SK-N-SH (cell line): ENCODE measurements around the gene ZIM2. TPM values are rescaled to one million over a fixed set of nuclear protein-coding genes. Genes with fewer than 3 reads are reported as not detected.

Experiments used
- CTCF ChIA-PET: fragments of 300-600, 350-600 bp; formaldehyde crosslinking; extraction: SDS; loops from one replicate; lab custom pipeline; 2021; lab: Yijun Ruan, JAX
- POLR2A ChIA-PET: fragments of 350-600 bp; sonication (Branson Sonifier 250); formaldehyde crosslinking; extraction: SDS; loops from one replicate; lab custom pipeline; 2020; ENCODE audit warnings: antibody characterized with exemption, inconsistent platforms; lab: Yijun Ruan, JAX
- DNase-seq: peaks from one replicate; pipeline ENCODE4 v3.0.0; 2012
- H2AFZ ChIP-seq: fragments of 200-600 bp; sonication (generic); 2 replicates; pipeline ENCODE4 v1.8.1; 2016; ENCODE audit warnings: antibody characterized with exemption, mild to moderate bottlenecking, low read depth
- H3F3A ChIP-seq: fragments of 200-600 bp; sonication (generic); replicated peaks from 2 replicates; pipeline ENCODE3; 2016; ENCODE audit warnings: antibody characterized with exemption, mild to moderate bottlenecking; ENCODE audit not compliant: insufficient read depth
- H3K27ac ChIP-seq, 2 experiments: fragments of 200-500 bp in 1 of 2; fragments of 200-600 bp in 1 of 2; sonication (Bioruptor generic) in 1 of 2; sonication (generic), shearing (Covaris generic) in 1 of 2; 2 replicates each; pipeline versions ENCODE4 v1.5.1 to v1.6.1; 2014 to 2016; ENCODE audit warnings: low read depth in 2 of 2, inconsistent platforms in 1 of 2, low read length in 1 of 2, mild to moderate bottlenecking in 1 of 2, mixed read lengths in 1 of 2
- H3K27me3 ChIP-seq: fragments of 200-600 bp; sonication (generic), shearing (Covaris generic); 2 replicates; pipeline ENCODE4 v1.6.1; 2016; ENCODE audit warnings: mixed run types; ENCODE audit not compliant: insufficient read depth
- H3K36me3 ChIP-seq, 2 experiments: fragments of 200-500 bp in 1 of 2; fragments of 200-600 bp in 1 of 2; sonication (Bioruptor generic) in 1 of 2; sonication (generic) in 1 of 2; replicated peaks in 1 of 2; 2 replicates each; pipeline versions ENCODE3 to v1.5.1; 2014 to 2016; ENCODE audit warnings: low read length in 1 of 2, mild to moderate bottlenecking in 1 of 2; ENCODE audit not compliant: insufficient read depth in 2 of 2, control insufficient read depth in 1 of 2
- H3K4me1 ChIP-seq, 2 experiments: fragments of 200-500 bp in 1 of 2; fragments of 200-600 bp in 1 of 2; sonication (Bioruptor generic) in 1 of 2; sonication (generic), shearing (Covaris generic) in 1 of 2; 2 replicates each; pipeline versions ENCODE4 v1.5.1 to v1.6.1; 2014 to 2016; ENCODE audit warnings: low read depth in 1 of 2, low read length in 1 of 2, mixed run types in 1 of 2; ENCODE audit not compliant: insufficient read depth in 2 of 2, control insufficient read depth in 1 of 2
- H3K4me2 ChIP-seq: fragments of 200-600 bp; sonication (generic), shearing (Covaris generic); 2 replicates; pipeline ENCODE4 v1.6.1; 2017; ENCODE audit warnings: mixed run types
- H3K4me3 ChIP-seq, 2 experiments: fragments of 200-500 bp in 1 of 2; fragments of 200-600 bp in 1 of 2; sonication (Bioruptor generic) in 1 of 2; sonication (generic), shearing (Covaris generic) in 1 of 2; 2 replicates each; pipeline versions ENCODE4 v1.5.1 to v1.8.1; 2014 to 2016; ENCODE audit warnings: low read depth in 2 of 2, inconsistent platforms in 1 of 2, low read length in 1 of 2, mild to moderate bottlenecking in 1 of 2, mixed read lengths in 1 of 2, moderate library complexity in 1 of 2
- H3K79me2 ChIP-seq: fragments of 200-600 bp; sonication (generic); 2 replicates; pipeline ENCODE4 v1.8.1; 2017; ENCODE audit warnings: mild to moderate bottlenecking; ENCODE audit not compliant: insufficient read depth
- H3K9ac ChIP-seq: fragments of 200-600 bp; sonication (generic); 2 replicates; pipeline ENCODE4 v1.6.1; 2017; ENCODE audit warnings: mixed run types
- H3K9me2 ChIP-seq: fragments of 200-600 bp; sonication (generic); 2 replicates; pipeline ENCODE4 v1.6.1; 2017; ENCODE audit warnings: mixed run types
- H3K9me3 ChIP-seq: fragments of 200-600 bp; sonication (generic); 2 replicates; pipeline ENCODE4 v1.6.1; 2017; ENCODE audit warnings: mixed run types, mild to moderate bottlenecking, moderate library complexity
- H4K20me1 ChIP-seq: fragments of 200-600 bp; sonication (generic); 2 replicates; pipeline ENCODE4 v1.6.1; 2017; ENCODE audit warnings: mild to moderate bottlenecking, mixed run types; ENCODE audit not compliant: insufficient read depth
- CHD2 ChIP-seq: fragments of 150-350 bp; IDR thresholded peaks from 2 replicates; pipeline ENCODE4 v1.6.1; 2018; ENCODE audit warnings: low read length; ENCODE audit not compliant: partially characterized antibody
- EZH2phosphoT487 ChIP-seq: fragments of 200-600 bp; sonication (generic); IDR thresholded peaks from 2 replicates; pipeline ENCODE4 v1.6.1; 2017; ENCODE audit warnings: low read depth, mixed run types, mild to moderate bottlenecking, antibody characterized with exemption, moderate library complexity, borderline replicate concordance
- RAD21 ChIP-seq: IDR thresholded peaks from 2 replicates; pipeline ENCODE4 v1.6.1; 2012; ENCODE audit warnings: mild to moderate bottlenecking, low read length
- RXRA ChIP-seq: IDR thresholded peaks from 2 replicates; pipeline ENCODE4 v1.4.0; 2012; ENCODE audit warnings: low read depth, mild to moderate bottlenecking, borderline replicate concordance
- TAF1 ChIP-seq: IDR thresholded peaks from 2 replicates; pipeline ENCODE4 v1.6.1; 2012; ENCODE audit warnings: low read depth, mild to moderate bottlenecking, low read length, moderate library complexity, borderline replicate concordance
- WGBS: methylation state at CpG from one replicate; pipeline ENCODE4 v1.1.6; 2017; ENCODE audit warnings: low lambda C conversion rate; 5-methylcytosine and 5-hydroxymethylcytosine counted together
- polyA plus RNA-seq, 3 experiments: library from polyadenylated mRNA; depleted of rRNA; stranded (reverse); fragments of >200 nt; gene quantifications; 2 replicates each; pipeline ENCODE4 v1.2.3, GENCODE V29; 2012
- TF ChIP-seq, protein P1 (sequence below): fragments of 150-350 bp; IDR thresholded peaks from 2 replicates; pipeline ENCODE4 v1.6.1; 2016; ENCODE audit warnings: mild to moderate bottlenecking, low read depth, low read length
- TF ChIP-seq, protein P2 (sequence below): IDR thresholded peaks from 2 replicates; pipeline ENCODE4 v1.4.0; 2012; ENCODE audit warnings: low read depth, borderline replicate concordance
- TF ChIP-seq, protein P3 (sequence below): IDR thresholded peaks from 2 replicates; pipeline ENCODE4 v1.4.0; 2012; ENCODE audit warnings: low read depth
- TF ChIP-seq, protein P4 (sequence below): fragments of 150-350 bp; IDR thresholded peaks from 2 replicates; pipeline ENCODE4 v1.6.1; 2017; ENCODE audit warnings: antibody characterized with exemption, low read length, low read depth, borderline replicate concordance

The ZIM2 gene
- polyA plus RNA-seq, 1 of the 3 experiments (the other 2 are of a cell fraction), result not detected

DNA sequence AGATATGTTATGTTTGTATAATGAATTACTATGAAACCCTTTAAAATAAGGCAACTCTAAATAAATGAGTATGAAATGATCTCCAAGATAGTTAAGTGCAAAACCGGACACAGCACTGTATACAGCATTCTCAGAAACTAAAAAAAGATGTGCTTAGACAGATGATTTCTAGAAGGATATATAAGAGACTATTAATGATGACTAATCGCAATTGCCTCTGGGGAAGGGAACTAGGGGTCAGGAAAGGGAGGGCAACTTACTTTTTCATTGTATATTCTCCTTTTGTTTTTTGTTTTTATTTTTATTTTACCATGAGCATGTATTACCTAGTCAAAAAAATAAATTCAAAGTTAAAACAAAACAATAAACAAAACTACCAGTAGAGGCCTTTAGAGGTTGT is 12.8 kb downstream of the ZIM2 start (continued):
- TF ChIP-seq, protein P1, sequence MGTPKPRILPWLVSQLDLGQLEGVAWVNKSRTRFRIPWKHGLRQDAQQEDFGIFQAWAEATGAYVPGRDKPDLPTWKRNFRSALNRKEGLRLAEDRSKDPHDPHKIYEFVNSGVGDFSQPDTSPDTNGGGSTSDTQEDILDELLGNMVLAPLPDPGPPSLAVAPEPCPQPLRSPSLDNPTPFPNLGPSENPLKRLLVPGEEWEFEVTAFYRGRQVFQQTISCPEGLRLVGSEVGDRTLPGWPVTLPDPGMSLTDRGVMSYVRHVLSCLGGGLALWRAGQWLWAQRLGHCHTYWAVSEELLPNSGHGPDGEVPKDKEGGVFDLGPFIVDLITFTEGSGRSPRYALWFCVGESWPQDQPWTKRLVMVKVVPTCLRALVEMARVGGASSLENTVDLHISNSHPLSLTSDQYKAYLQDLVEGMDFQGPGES, result no peak
- TF ChIP-seq, protein P2, sequence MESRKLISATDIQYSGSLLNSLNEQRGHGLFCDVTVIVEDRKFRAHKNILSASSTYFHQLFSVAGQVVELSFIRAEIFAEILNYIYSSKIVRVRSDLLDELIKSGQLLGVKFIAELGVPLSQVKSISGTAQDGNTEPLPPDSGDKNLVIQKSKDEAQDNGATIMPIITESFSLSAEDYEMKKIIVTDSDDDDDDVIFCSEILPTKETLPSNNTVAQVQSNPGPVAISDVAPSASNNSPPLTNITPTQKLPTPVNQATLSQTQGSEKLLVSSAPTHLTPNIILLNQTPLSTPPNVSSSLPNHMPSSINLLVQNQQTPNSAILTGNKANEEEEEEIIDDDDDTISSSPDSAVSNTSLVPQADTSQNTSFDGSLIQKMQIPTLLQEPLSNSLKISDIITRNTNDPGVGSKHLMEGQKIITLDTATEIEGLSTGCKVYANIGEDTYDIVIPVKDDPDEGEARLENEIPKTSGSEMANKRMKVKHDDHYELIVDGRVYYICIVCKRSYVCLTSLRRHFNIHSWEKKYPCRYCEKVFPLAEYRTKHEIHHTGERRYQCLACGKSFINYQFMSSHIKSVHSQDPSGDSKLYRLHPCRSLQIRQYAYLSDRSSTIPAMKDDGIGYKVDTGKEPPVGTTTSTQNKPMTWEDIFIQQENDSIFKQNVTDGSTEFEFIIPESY, result no peak
- TF ChIP-seq RAD21, result no peak
- TF ChIP-seq TAF1, result no peak
- TF ChIP-seq, all 33 proteins: peak for 0

DNA sequence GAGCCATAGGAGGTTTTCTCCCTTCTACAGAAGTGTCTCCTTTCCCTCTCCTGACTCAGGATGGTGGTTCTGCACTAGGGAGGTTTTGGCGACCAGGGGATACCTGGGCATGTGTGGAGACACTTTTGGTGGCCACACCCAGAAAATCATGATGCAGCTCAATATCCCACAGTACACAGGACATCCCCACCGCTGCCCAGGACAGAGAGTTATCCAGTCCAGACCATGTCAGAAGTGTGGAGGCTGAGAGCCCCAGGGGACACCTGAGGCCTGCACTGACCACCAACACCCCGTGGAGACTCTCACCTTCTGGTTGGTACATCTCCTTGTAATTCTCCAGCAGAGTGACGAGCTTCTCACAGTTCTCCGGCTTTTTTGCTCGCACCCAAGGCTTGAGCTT is 16.6 kb downstream of the ZIM2 start:
- WGBS, result 0% methylated on average over 1 of the region's 6 CpGs
- Histone ChIP-seq H3K9me2 (no peaks in the 10 kb centered on the region), H3K4me2 (no peak overlapping the region), H2AFZ (no peak overlapping the region), H3K36me3 (no peaks in the 10 kb centered on the region), H3K79me2 (no peaks in the 10 kb centered on the region), H4K20me1 (no peaks in the 10 kb centered on the region), H3K27me3 (no peaks in the 10 kb centered on the region), H3K9ac (no peak overlapping the region), H3F3A (no peaks in the 10 kb centered on the region), H3K4me3 (no peak overlapping the region), H3K4me1 (no peaks in the 10 kb centered on the region), H3K9me3 (no peaks in the 10 kb centered on the region), H3K27ac (no peak overlapping the region)
- POLR2A ChIA-PET, result no interaction called here
- TF ChIP-seq EZH2phosphoT487 (no peak), CHD2 (no peak), RXRA (no peak)
- TF ChIP-seq, protein P2, result no peak
- TF ChIP-seq, protein P3, sequence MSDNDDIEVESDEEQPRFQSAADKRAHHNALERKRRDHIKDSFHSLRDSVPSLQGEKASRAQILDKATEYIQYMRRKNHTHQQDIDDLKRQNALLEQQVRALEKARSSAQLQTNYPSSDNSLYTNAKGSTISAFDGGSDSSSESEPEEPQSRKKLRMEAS, result no peak
- TF ChIP-seq, protein P4, sequence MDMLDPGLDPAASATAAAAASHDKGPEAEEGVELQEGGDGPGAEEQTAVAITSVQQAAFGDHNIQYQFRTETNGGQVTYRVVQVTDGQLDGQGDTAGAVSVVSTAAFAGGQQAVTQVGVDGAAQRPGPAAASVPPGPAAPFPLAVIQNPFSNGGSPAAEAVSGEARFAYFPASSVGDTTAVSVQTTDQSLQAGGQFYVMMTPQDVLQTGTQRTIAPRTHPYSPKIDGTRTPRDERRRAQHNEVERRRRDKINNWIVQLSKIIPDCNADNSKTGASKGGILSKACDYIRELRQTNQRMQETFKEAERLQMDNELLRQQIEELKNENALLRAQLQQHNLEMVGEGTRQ, result no peak
- CTCF ChIA-PET, result interaction anchor here (1.1 kb wide), 1 partner anchor 14 kb away, joined by 3 read pairs; no protein-coding TSS in a partner anchor
- DNase-seq, result no peak
